H1 (cell line): ENCODE measurements around the gene PIK3R3. TPM values are rescaled to one million over a fixed set of nuclear protein-coding genes. Genes with fewer than 3 reads are reported as not detected.

Experiments used
- EGR1 ChIP-seq: IDR thresholded peaks from 2 replicates; pipeline ENCODE4 v1.6.1; 2011; ENCODE audit warnings: low read depth, low read length, borderline replicate concordance
- FOSL1 ChIP-seq: IDR thresholded peaks from 2 replicates; pipeline ENCODE4 v1.6.1; 2011; ENCODE audit warnings: mild to moderate bottlenecking, low read depth, low read length, moderate library complexity; ENCODE audit not compliant: insufficient read depth
- polyA plus RNA-seq, 7 experiments: library from polyadenylated mRNA; depleted of rRNA in 3 of 7; stranded (reverse) in 5 of 7; unstranded in 2 of 7; fragments of >200 nt in 5 of 7; fragments of 200-250 nt in 2 of 7; gene quantifications; 1 replicate in 5 of 7; 2 replicates in 1 of 7; 4 replicates in 1 of 7; pipeline versions ENCODE4 v1.2.1 to v1.2.3, GENCODE V29; 2011 to 2013; ENCODE audit warnings: missing spikeins in 2 of 7, mixed read lengths in 2 of 7
- total RNA-seq: library from RNA; stranded (reverse); fragmentation: NEBNext Ultra II Directional; extraction: Animal tissue kit (Norgen Biotek cat#: 25700); gene quantifications from 2 replicates; pipeline ENCODE4 v1.2.1, GENCODE V29; 2021

PIK3R3 gene
- total and polyA plus RNA-seq, 2 of the 8 experiments (the other 6 are each of a cell fraction or from before 2014, with no cell fraction given), result 5.3 to 13.6 TPM

GRCh38 chr1:45998020-45998617 lies 134.3 kb downstream of the PIK3R3 start (continued):
- TF ChIP-seq EGR1 (no peak), FOSL1 (no peak)
